HUES64 (cell line): ENCODE results near the gene GRM8.
A peak's percentile ranks its signal among the peaks of the same experiment; 100 is the strongest.

Experiments used
- H3K27ac ChIP-seq: 2 replicates; pipeline ENCODE4 v1.7.0; 2013; ENCODE audit warnings: low read depth, low read length, inconsistent platforms
- H3K27me3 ChIP-seq: 2 replicates; pipeline ENCODE4 v1.6.1; 2013; ENCODE audit warnings: mild to moderate bottlenecking, low read length; ENCODE audit not compliant: insufficient read depth
- H3K36me3 ChIP-seq: 2 replicates; pipeline ENCODE4 v1.6.1; 2013; ENCODE audit warnings: mild to moderate bottlenecking, low read length; ENCODE audit not compliant: insufficient read depth
- H3K4me1 ChIP-seq: 2 replicates; pipeline ENCODE4 v1.6.1; 2013; ENCODE audit warnings: mild to moderate bottlenecking, low read length, moderate library complexity; ENCODE audit not compliant: insufficient read depth
- H3K4me3 ChIP-seq: 2 replicates; pipeline ENCODE4 v1.5.1; 2013; ENCODE audit warnings: mild to moderate bottlenecking, low read length, moderate library complexity
- H3K9ac ChIP-seq: 2 replicates; pipeline ENCODE4 v1.6.1; 2013; ENCODE audit warnings: mild to moderate bottlenecking, low read depth, low read length
- H3K9me3 ChIP-seq: 2 replicates; pipeline ENCODE4 v1.6.1; 2013; ENCODE audit warnings: low read depth, low read length; ENCODE audit not compliant: insufficient read depth
- whole genome bisulfite sequencing: fragments of 150-250, 120-280 bp; methylation state at CpG from one replicate; pipeline ENCODE4 v1.1.7; 2013; ENCODE audit warnings: missing lambda C conversion rate; 5-methylcytosine and 5-hydroxymethylcytosine counted together

The GRM8 gene

DNA sequence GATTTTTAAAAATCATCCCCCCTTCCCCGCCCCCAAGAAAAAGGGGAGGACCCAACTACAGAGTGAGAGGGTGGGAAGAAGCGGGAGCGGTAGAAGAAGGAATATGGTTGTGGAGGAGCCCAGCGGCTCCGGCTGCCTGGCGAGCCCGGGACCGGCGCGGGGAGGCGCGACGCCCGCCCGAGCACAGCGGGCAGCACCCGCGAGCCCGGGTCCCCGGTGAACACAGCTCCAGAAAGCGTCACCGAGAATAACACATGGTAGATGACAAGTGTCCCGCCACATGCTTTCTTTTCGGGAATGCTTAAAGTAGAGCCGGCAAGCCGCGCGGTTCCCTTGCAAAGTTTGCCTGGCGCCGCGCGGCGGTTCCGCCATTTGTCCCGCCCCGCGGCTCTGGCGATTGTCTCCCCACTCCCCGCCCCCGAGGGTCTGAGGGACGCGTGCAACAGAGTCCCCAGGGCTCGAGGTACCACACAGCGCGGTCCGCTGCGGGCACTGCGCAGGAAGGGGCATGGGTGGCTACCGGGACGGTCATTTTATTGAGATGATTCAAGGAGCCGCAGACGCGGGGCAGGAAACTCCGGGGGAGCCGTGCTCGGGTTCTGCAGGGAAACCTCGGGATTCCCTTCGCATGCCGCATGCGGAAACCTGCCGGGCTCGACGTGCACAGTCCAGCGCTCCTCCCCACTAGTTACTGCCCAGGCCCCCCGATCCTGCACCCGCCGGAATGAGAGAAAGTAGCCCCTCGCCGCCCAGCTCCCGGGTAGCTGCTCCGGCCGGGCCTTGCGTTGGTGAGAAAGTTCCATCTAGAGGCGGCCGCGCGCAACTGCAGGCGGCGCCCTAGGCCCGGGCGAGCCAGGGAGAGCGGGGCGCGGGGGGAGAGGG is 781 bp upstream of the GRM8 start:
- under 1% methylated on average over 83 of the region's 84 CpGs for WGBS
- H3K4me3 ChIP-seq: peak overlapping the region; percentile 84
- peak overlapping the region; percentile 83 for H3K9ac ChIP-seq
- peaks cover 73% of the 10 kb centered on the region for H3K27me3 ChIP-seq
- peak overlapping the region; percentile 69; the same call in 1 of the 2 replicates for H3K27ac ChIP-seq
- H3K9me3 ChIP-seq: no peaks in the 10 kb centered on the region
- H3K4me1 ChIP-seq: peaks cover 6% of the 10 kb centered on the region
- no peaks in the 10 kb centered on the region for H3K36me3 ChIP-seq

DNA sequence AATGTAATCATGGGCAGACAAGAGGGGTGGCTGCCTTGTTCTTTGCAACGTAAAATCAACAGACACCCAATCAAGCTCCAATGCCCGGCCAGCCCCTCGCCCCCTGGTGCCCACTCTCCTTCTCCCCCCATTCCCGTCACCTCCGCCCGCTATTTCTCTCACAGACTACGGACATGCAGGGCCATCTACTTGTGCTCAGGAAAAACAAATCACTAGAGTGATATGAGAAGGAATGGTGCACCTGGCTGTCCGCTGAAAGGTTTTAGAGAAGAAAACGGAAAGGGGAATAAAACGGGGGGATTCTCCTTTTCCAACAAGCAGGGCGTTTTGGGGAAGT is 396 bp downstream of the GRM8 start:
- Histone ChIP-seq H3K27ac (peak overlapping the region; percentile 62; the same call in 1 of the 2 replicates), H3K4me1 (peaks cover 6% of the 10 kb centered on the region), H3K4me3 (peak overlapping the region; percentile 84), H3K27me3 (peaks cover 84% of the 10 kb centered on the region), H3K9ac (peak overlapping the region; percentile 44; the same call in 1 of the 2 replicates), H3K36me3 (no peaks in the 10 kb centered on the region), H3K9me3 (no peaks in the 10 kb centered on the region)
- WGBS: 0% methylated on average over 11 of the region's 11 CpGs

DNA sequence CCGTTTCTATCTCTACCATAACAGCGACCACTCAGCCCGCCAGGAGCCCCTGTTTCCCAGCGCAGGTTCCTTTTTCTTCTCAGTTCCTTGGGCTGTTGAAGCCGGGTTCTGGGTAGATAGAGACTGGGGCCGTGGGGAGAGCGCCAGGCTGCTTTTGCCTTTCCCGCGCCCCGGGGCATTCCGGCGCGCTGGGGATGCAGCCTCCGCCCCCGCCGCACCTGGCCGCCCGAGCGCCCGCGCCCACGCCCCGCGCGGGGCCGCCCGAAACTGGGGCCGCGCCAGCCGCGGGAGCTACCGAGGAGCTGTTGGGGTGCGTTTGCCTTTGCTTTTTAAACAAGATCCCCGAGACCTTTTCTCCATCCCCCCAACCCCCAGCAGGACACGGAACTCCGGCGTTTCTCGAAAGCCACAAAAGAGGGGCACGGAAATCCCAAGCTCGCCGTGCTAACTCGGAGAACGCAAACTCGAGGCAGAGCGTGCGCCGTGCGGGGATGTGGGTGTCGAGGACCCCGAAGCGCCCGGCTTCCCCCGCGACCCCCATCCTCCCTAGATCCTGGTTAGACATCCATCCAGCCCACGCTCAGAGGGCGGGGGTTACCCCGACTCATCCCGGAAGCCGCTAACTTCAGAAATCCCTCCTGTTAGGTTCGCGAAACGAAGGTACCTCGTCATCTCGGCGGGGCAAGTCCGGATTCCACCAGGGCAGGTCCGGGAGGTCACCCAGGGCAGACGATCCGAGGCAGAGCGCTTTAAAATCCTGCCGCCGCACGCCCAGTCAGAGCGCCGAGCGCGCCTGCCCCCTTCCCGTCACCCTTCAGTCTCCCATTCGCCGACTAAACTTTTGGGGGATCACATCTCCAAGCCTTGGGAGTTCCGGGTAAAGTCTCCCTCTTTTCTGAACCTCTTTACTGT is 1.0 kb downstream of the GRM8 start:
- H3K4me1 ChIP-seq: peaks cover 6% of the 10 kb centered on the region
- WGBS: under 1% methylated on average over 80 of the region's 81 CpGs
- peak overlapping the region; percentile 84 for H3K4me3 ChIP-seq
- H3K27ac ChIP-seq: no peak overlapping the region
- no peaks in the 10 kb centered on the region for H3K9me3 ChIP-seq
- no peaks in the 10 kb centered on the region for H3K36me3 ChIP-seq
- peaks cover 88% of the 10 kb centered on the region for H3K27me3 ChIP-seq
- H3K9ac ChIP-seq: 0 out of 2 replicates have a peak overlapping the region, but pooled peaks have one; percentile 44

GRCh38 chr7:127251036-127251464 is 1.7 kb downstream of the GRM8 start:
- Histone ChIP-seq H3K27ac (no peak overlapping the region), H3K9me3 (no peaks in the 10 kb centered on the region), H3K9ac (no peak overlapping the region), H3K27me3 (peaks cover 88% of the 10 kb centered on the region), H3K4me3 (peak overlapping the region; percentile 84), H3K36me3 (no peaks in the 10 kb centered on the region), H3K4me1 (peaks cover 6% of the 10 kb centered on the region)
- 7% methylated on average over 23 of the region's 23 CpGs for WGBS

DNA sequence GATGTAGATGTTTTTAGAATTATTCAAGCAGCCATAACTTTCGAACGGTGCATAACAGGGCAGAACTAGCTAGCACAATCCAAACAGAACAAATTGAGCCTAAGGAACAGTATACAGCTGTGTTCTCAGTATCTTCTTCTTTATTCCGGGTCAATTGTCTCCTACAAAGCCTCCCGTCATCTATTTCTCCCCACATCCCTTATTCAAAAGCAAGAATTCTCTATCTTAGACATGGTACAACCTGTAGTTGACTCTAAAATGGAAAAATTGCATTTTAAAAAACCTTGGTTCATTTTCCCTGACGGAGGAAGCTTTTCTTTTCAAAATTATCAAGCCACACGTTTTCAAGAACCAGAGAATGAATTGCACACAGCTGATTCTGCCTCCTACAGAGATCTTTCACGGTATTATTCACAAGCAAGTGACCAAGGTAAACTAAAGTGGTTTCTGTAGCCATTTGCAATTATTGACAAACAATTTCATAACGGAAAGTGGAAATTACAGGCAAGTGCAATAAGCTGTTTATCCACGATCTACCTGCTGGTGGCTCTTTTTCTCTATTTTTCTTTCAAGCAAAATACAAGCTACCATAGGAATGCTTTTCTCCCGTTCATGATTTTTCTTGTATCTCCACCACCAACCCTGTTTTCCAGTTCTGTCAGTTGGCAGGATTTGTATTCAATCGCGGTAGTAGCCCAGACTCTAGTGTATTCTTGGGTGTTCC is 2.3 kb downstream of the GRM8 start:
- Histone ChIP-seq H3K27ac (no peak overlapping the region), H3K4me1 (peaks cover 6% of the 10 kb centered on the region), H3K4me3 (peak overlapping the region; percentile 84), H3K9ac (no peak overlapping the region), H3K9me3 (no peaks in the 10 kb centered on the region), H3K27me3 (peaks cover 84% of the 10 kb centered on the region), H3K36me3 (no peaks in the 10 kb centered on the region)
- WGBS: 40% methylated on average over 12 of the region's 12 CpGs

GRCh38 chr7:127245607-127246006 is 7.1 kb downstream of the GRM8 start:
- Histone ChIP-seq H3K27me3 (peaks cover 36% of the 10 kb centered on the region), H3K9me3 (no peaks in the 10 kb centered on the region), H3K27ac (no peak overlapping the region), H3K4me1 (no peaks in the 10 kb centered on the region), H3K4me3 (no peak overlapping the region), H3K36me3 (no peaks in the 10 kb centered on the region), H3K9ac (no peak overlapping the region)
- 92% methylated on average over 1 of the region's 1 CpG for WGBS

DNA sequence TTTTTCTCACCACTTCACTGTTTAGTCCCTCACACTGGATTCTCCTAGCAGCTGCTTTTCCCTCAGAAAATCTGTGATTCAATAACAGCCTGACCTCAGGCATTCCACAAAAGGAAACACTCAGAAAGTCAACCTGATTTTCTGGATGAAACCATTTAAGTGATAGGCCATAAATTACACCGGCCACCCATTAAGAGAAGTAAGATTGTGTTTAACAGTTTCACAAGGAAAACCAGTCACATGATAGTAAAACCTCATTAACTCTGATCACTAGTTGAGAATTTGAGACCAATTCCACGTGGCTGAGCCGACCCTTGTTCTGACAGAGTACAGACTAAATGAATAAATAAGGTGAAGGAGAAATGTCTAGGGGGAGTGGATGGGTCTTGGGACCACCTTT is 7.7 kb downstream of the GRM8 start:
- Histone ChIP-seq H3K36me3 (no peaks in the 10 kb centered on the region), H3K4me1 (no peaks in the 10 kb centered on the region), H3K4me3 (no peak overlapping the region), H3K9me3 (no peaks in the 10 kb centered on the region), H3K9ac (no peak overlapping the region), H3K27ac (no peak overlapping the region), H3K27me3 (peaks cover 30% of the 10 kb centered on the region)
- 86% methylated on average over 3 of the region's 3 CpGs for WGBS

DNA sequence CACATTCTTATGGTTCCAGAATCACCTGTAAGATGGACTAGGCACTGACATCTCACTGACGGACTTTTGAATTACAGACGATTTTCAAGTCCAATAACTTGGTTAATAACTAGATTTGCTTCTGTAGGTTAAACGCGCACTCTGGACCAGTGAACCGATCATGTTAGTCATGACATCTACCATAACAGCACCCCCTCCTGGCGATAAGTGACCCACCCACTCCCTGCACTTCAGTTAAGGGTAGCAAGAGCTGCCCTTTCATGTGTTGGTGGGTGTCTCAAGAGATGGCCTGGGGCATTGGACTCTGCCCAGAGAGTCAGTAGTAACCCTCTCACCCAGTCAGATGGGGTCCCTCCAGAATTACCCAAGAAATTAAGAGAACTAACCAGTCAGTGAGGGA is 12.9 kb downstream of the GRM8 start:
- H3K27ac ChIP-seq: no peak overlapping the region
- no peaks in the 10 kb centered on the region for H3K4me1 ChIP-seq
- H3K36me3 ChIP-seq: no peaks in the 10 kb centered on the region
- no peaks in the 10 kb centered on the region for H3K9me3 ChIP-seq
- H3K27me3 ChIP-seq: no peaks in the 10 kb centered on the region
- no peak overlapping the region for H3K9ac ChIP-seq
- whole genome bisulfite sequencing: 75% methylated on average over 6 of the region's 6 CpGs
- H3K4me3 ChIP-seq: no peak overlapping the region

- no peaks in the 10 kb centered on the region for H3K27me3 ChIP-seq
- 93% methylated on average over 2 of the region's 2 CpGs for WGBS
- no peaks in the 10 kb centered on the region for H3K4me1 ChIP-seq
These were observed 19.1 kb downstream of the GRM8 start for GRCh38 chr7:127233630-127234029.

GRCh38 chr7:127231415-127231814 is 21.3 kb downstream of the GRM8 start:
- Histone ChIP-seq H3K36me3 (no peaks in the 10 kb centered on the region), H3K9ac (no peak overlapping the region), H3K27ac (no peak overlapping the region), H3K4me3 (no peak overlapping the region), H3K9me3 (no peaks in the 10 kb centered on the region), H3K27me3 (no peaks in the 10 kb centered on the region), H3K4me1 (peaks cover 7% of the 10 kb centered on the region; the same call in 1 of the 2 replicates)

More at GRCh38 chr7:127233630-127234029, 19.1 kb downstream of the GRM8 start:
- no peak overlapping the region for H3K9ac ChIP-seq
- no peak overlapping the region for H3K27ac ChIP-seq
- no peaks in the 10 kb centered on the region for H3K9me3 ChIP-seq
- no peak overlapping the region for H3K4me3 ChIP-seq
- no peaks in the 10 kb centered on the region for H3K36me3 ChIP-seq
